ENCODE data around the gene CCDC192. TPM values are rescaled to one million over a fixed set of nuclear protein-coding genes. Genes with fewer than 3 reads are reported as not detected.

CCDC192 gene
- total RNA-seq, 1 donor from 2014 or later: 2.1 TPM

GRCh38 chr5:127916885-127917573 lies 213.8 kb downstream of the CCDC192 start:
- Mint-ChIP-seq H3K4me3 (no peak overlapping the region), H3K36me3 (no peaks in the 10 kb centered on the region), H3K27ac (no peak overlapping the region), H3K27me3 (ENCODE audit: low read depth) (no peaks in the 10 kb centered on the region), H3K9me3 (no peaks in the 10 kb centered on the region), H3K4me1 (peaks cover 7% of the 10 kb centered on the region)
- no peak for DNase-seq (ENCODE audit: low spot score in 2 of 2, unreplicated experiment in 2 of 2)
- no peak for TF ChIP-seq CTCF (IDR thresholded peaks at IDR 0.05; ENCODE audit: unreplicated experiment)

- peaks cover 7% of the 10 kb centered on the region for H3K4me1 Mint-ChIP-seq
- H3K27me3 Mint-ChIP-seq (ENCODE audit: low read depth): no peaks in the 10 kb centered on the region
- H3K27ac Mint-ChIP-seq: no peak overlapping the region
- TF ChIP-seq CTCF (IDR thresholded peaks at IDR 0.05; ENCODE audit: unreplicated experiment): no peak
- no peak for DNase-seq (ENCODE audit: low spot score in 2 of 2, unreplicated experiment in 2 of 2)
- no peak overlapping the region for H3K4me3 Mint-ChIP-seq
- no peaks in the 10 kb centered on the region for H3K36me3 Mint-ChIP-seq
- no peaks in the 10 kb centered on the region for H3K9me3 Mint-ChIP-seq
Measured at GRCh38 chr5:127919006-127919796, 216.0 kb downstream of the CCDC192 start.

GRCh38 chr5:127919818-127920217 lies 216.6 kb downstream of the CCDC192 start:
- Mint-ChIP-seq H3K4me1 (peaks cover 7% of the 10 kb centered on the region), H3K36me3 (no peaks in the 10 kb centered on the region), H3K9me3 (no peaks in the 10 kb centered on the region), H3K4me3 (no peak overlapping the region), H3K27ac (no peak overlapping the region), H3K27me3 (ENCODE audit: low read depth) (no peaks in the 10 kb centered on the region)
- no peak for DNase-seq (ENCODE audit: low spot score in 2 of 2, unreplicated experiment in 2 of 2)
- no peak for TF ChIP-seq CTCF (IDR thresholded peaks at IDR 0.05; ENCODE audit: unreplicated experiment)

- H3K9me3 Mint-ChIP-seq: no peaks in the 10 kb centered on the region
Measured at GRCh38 chr5:127920936-127921335, 217.7 kb downstream of the CCDC192 start.

GRCh38 chr5:127922603-127923002 lies 219.4 kb downstream of the CCDC192 start:
- Mint-ChIP-seq H3K27me3 (ENCODE audit: low read depth) (no peaks in the 10 kb centered on the region), H3K36me3 (no peaks in the 10 kb centered on the region), H3K9me3 (no peaks in the 10 kb centered on the region), H3K4me1 (no peaks in the 10 kb centered on the region), H3K4me3 (no peak overlapping the region), H3K27ac (no peak overlapping the region)
- no peak for DNase-seq (ENCODE audit: low spot score in 2 of 2, unreplicated experiment in 2 of 2)
- TF ChIP-seq CTCF (IDR thresholded peaks at IDR 0.05; ENCODE audit: unreplicated experiment): no peak

More at GRCh38 chr5:127920936-127921335, 217.7 kb downstream of the CCDC192 start:
- DNase-seq (ENCODE audit: low spot score in 2 of 2, unreplicated experiment in 2 of 2): no peak
- no peaks in the 10 kb centered on the region for H3K27me3 Mint-ChIP-seq (ENCODE audit: low read depth)
- no peaks in the 10 kb centered on the region for H3K36me3 Mint-ChIP-seq
- H3K27ac Mint-ChIP-seq: no peak overlapping the region
- H3K4me1 Mint-ChIP-seq: peaks cover 7% of the 10 kb centered on the region
- H3K4me3 Mint-ChIP-seq: no peak overlapping the region
- TF ChIP-seq CTCF (IDR thresholded peaks at IDR 0.05; ENCODE audit: unreplicated experiment): no peak

Measured in mesothelial cell of epicardium (in vitro differentiated cells).